Activated naive CD4-positive, alpha-beta T cell treated with anti-CD3 and anti-CD28 coated beads, Interleukin-2, amount 50 U/mL, for 24 hours (primary cell): ENCODE data around the gene GLCE.
"Not testable (repeated sequence)": the region's sequence is repeated elsewhere in the genome, so short reads cannot be mapped to it uniquely, and the experiment has no call there.

ENCODE experiments used
- H3K27ac Mint-ChIP-seq: one replicate; pipeline ENCODE4 v1.8.0; 2021; ENCODE audit warnings: mild to moderate bottlenecking, mixed read lengths
- H3K27me3 Mint-ChIP-seq: one replicate; pipeline ENCODE4 v1.8.0; 2021; ENCODE audit warnings: mixed read lengths
- H3K36me3 Mint-ChIP-seq: one replicate; pipeline ENCODE4 v1.8.0; 2021; ENCODE audit warnings: mixed read lengths
- H3K4me1 Mint-ChIP-seq: one replicate; pipeline ENCODE4 v1.8.0; 2021; ENCODE audit warnings: mixed read lengths
- H3K4me3 Mint-ChIP-seq: one replicate; pipeline ENCODE4 v1.8.0; 2021; ENCODE audit warnings: mild to moderate bottlenecking, mixed read lengths
- H3K9me3 Mint-ChIP-seq: one replicate; pipeline ENCODE4 v1.8.0; 2021; ENCODE audit warnings: mixed read lengths

The GLCE gene

DNA sequence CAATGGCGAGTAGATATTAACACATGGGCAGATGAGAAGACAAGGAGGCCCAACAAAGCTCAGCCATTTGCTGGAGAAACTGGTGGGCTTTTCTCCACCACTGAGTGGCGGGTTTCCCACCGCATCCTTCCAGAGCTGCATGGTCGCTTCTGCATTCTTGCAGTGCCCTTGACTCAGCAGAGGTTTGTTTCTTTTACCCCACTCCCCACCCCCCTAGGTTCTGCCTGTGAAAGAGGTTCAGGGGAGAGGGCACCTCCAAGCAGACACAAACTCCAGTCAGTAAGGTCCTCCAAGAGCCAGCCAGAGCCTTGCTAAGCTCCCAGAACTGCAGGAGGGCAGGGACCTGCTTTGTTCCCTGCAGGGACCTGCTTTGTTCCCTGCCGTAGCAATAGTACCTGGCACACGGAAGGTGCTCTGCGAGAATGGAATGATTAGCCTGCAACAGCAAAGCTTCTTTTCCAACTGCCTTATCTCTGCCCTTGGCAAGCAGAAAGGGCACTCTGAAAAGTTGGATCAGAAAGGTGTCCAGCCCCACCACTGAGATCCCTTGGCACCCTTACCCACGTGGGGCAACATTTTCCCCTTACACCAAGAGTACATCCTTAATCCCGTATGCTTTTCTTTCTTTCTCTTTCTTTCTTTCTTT, 139.6 kb downstream of the GLCE start:
- H3K36me3 Mint-ChIP-seq = no peaks in the 10 kb centered on the region
- no peaks in the 10 kb centered on the region for H3K9me3 Mint-ChIP-seq
- peaks cover 35% of the 10 kb centered on the region for H3K27me3 Mint-ChIP-seq
- H3K27ac Mint-ChIP-seq = no peak overlapping the region
- H3K4me1 Mint-ChIP-seq = peaks cover 3% of the 10 kb centered on the region
- H3K4me3 Mint-ChIP-seq = no peak overlapping the region

DNA sequence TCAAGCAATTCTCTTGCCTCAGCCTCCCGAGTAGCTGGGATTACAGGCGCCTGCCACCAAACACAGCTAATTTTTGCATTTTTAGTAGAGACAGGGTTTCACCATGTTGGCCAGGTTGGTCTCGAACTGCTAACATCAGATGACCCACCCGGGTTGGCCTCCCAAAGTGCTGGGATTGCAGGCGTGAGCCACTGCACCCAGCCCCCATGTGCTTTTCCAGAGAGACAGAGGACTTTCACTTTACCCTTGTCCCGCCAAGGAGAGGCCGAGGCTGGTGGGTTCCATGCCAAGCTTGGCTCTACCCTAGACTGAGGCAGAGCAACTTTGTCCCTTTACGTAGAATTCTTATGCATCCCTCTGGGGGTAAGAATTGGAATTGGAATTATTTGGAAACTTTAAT, 140.7 kb downstream of the GLCE start:
- H3K4me3 Mint-ChIP-seq, H3K9me3 Mint-ChIP-seq, H3K27ac Mint-ChIP-seq, H3K36me3 Mint-ChIP-seq, H3K4me1 Mint-ChIP-seq: not testable (repeated sequence)
- peaks cover 32% of the 10 kb centered on the region for H3K27me3 Mint-ChIP-seq

DNA sequence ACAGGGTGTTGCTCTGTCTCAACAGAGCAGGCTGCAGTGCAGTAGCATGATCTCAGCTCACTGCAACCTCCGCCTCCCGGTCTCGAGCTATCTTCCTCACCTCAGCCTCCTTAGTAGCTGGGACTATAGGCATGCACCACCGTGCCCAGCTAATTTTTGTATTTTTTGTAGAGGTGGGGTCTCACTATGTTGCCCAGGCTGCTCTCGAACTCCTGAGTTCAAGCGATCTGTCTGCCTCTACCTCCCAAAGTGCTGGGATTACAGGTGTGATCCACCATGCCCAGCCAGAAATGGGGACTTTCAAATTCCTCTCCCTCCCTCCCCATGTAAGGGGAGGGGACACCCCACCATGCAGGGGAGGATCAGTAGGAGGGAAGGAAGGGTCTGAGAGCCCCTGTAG, 141.7 kb downstream of the GLCE start:
- H3K27ac Mint-ChIP-seq, H3K4me1 Mint-ChIP-seq, H3K36me3 Mint-ChIP-seq, H3K4me3 Mint-ChIP-seq, H3K9me3 Mint-ChIP-seq: not testable (repeated sequence)
- peaks cover 29% of the 10 kb centered on the region for H3K27me3 Mint-ChIP-seq

DNA sequence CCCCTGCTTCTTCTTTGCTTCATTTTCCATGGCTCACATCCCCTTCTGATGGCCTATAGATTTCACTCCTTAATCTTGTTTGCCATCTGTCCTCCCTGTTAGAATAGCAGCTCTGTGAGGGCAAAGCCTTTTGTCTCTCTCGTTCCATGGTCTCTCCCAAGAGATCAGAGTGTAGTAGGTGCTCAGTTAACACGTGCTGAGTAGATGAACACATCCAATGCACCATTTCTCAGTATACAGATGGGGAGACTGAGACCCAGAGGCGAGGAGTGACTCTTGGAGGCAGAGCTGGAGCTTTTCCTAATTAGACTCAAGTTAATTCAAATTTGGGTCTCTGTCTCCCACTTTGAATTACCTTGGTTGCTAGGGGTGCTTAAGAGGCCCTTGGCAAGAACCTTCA, 142.5 kb downstream of the GLCE start:
- no peak overlapping the region for H3K4me3 Mint-ChIP-seq
- H3K36me3 Mint-ChIP-seq = no peaks in the 10 kb centered on the region
- H3K4me1 Mint-ChIP-seq = peaks cover 3% of the 10 kb centered on the region
- H3K9me3 Mint-ChIP-seq = no peaks in the 10 kb centered on the region
- H3K27me3 Mint-ChIP-seq = peaks cover 21% of the 10 kb centered on the region
- H3K27ac Mint-ChIP-seq = no peak overlapping the region

DNA sequence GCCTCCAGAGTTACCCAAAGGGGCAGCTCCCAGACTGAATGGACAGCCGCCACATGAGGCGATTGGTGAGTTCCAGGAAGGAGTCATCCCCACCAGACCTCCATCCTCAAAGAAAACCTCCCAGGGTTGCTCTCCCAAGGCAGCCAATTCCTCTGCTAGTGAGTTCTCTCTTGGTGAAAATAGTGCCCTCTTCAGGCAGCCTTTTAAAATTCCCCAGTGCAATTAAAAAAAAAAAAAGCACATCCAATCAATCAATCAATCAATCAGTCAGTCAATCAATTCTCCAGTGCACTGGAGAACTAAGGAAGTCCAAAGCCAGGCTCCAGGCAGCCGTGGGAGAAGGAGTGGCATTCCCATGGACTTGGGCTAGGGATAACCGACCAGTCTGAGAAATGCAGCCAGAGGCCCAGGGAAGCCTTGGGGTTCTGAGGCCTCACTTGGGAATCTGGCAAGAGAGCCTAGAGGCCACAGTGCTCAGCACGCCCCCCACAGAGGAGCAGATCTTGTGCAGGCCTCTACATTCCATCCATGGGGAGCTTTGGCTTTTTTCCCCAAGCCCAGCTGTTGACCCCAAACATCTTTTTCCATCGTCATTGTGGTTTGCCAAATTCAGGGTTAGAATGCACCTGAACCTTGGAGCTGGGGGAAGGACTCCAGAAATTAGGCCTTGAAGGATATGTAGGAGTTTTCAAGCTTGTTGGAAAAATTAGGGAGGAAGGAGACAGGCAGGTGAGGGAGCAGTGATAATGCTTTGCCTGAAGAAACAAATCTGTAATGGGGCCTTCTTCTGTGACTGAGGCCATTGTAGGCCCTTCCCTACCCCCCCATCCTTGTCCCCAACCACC, 143.1 kb downstream of the GLCE start:
- no peak overlapping the region for H3K27ac Mint-ChIP-seq
- H3K4me1 Mint-ChIP-seq = peaks cover 3% of the 10 kb centered on the region
- peaks cover 22% of the 10 kb centered on the region for H3K27me3 Mint-ChIP-seq
- no peaks in the 10 kb centered on the region for H3K9me3 Mint-ChIP-seq
- H3K36me3 Mint-ChIP-seq = no peaks in the 10 kb centered on the region
- H3K4me3 Mint-ChIP-seq = no peak overlapping the region

DNA sequence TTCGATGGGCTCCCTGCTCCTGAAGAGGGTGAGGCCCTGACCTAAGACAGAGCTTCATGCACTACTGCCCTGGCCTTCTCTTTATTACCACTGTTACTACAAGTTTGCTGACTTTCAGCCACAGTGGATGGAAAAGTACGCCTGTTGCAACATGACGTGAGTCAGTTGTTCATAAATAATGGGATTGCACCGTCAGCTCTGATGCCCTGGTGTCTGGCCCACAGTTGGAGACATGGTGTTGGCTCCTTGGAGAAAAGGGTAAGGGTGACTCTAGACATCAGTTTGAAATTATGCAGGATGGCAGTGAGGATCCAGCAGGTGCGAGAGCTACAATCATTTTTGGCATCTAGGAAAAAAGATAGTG, 143.7 kb downstream of the GLCE start:
- Mint-ChIP-seq H3K4me3 (no peak overlapping the region), H3K36me3 (no peaks in the 10 kb centered on the region), H3K27ac (no peak overlapping the region), H3K27me3 (peaks cover 23% of the 10 kb centered on the region), H3K9me3 (no peaks in the 10 kb centered on the region), H3K4me1 (peaks cover 3% of the 10 kb centered on the region)

DNA sequence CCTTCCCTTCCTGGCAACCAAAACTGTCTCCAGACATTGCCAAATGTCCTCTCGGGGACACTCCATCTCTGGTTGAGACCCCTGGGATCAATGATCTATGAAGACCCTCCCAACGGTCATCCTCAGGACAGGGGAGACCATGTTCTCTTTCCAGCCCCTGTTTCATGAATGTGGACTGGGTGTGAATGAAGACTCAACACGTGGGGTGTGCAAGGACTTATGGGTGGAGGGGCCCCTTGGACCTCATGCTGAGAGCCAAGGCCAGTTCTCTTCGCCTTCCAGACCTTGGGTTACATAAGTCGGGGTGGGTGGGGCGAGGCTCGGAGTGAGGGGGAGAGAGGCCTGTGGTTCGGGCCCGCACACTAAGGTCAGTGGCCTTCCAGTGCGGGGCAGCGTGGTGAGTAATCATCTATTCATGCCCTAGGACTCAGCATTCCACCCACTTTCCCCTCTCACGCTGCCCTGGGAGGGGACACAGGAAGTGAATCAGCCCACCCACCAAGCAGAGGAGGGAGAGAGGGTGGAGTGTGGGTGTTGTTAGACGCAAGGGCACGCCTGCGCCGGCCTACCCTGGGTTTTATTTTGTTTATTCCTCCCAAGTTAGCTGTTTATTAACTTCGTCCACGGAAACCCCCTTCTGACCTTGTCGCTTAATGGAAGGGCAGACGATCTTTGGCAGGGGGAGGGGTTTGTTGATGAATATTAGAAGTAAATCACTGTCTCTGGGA, 144.9 kb downstream of the GLCE start:
- peak overlapping the region; percentile 18 for H3K27ac Mint-ChIP-seq
- H3K4me3 Mint-ChIP-seq = no peak overlapping the region
- H3K36me3 Mint-ChIP-seq = no peaks in the 10 kb centered on the region
- peaks cover 20% of the 10 kb centered on the region for H3K27me3 Mint-ChIP-seq
- no peaks in the 10 kb centered on the region for H3K9me3 Mint-ChIP-seq
- no peaks in the 10 kb centered on the region for H3K4me1 Mint-ChIP-seq

DNA sequence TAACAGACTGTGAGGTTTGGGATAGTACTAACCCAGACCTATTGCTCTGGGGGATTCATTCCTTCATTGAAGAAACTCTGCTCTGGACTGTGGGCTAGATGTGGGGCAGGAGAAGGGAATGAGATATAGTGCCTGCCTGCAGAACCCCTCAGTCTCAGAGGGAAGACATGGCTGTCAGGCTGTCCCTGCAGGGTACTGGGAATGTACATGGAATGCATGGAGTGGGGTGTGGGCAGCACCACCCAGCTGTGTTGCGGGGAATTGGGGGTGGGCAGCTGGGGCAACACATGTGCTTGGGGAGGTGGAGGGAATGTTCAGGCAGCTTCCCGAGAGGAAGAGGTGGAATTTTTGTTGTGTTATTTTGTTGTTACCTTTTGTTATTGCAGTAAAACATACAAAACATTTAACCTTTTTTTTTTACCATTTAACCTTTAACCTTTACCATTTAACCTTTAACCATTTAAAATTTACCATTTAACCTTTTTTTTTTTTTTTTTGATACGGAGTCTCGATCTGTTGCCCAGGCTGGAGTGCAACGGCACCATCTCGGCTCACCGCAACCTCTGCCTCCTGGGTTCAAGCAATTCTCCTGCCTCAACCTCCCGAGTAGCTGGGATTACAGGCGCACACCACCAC, 145.6 kb downstream of the GLCE start:
- Mint-ChIP-seq H3K27ac (peak overlapping the region; percentile 18), H3K27me3 (peaks cover 20% of the 10 kb centered on the region), H3K36me3 (no peaks in the 10 kb centered on the region), H3K4me3 (no peak overlapping the region), H3K4me1 (no peaks in the 10 kb centered on the region), H3K9me3 (no peaks in the 10 kb centered on the region)

DNA sequence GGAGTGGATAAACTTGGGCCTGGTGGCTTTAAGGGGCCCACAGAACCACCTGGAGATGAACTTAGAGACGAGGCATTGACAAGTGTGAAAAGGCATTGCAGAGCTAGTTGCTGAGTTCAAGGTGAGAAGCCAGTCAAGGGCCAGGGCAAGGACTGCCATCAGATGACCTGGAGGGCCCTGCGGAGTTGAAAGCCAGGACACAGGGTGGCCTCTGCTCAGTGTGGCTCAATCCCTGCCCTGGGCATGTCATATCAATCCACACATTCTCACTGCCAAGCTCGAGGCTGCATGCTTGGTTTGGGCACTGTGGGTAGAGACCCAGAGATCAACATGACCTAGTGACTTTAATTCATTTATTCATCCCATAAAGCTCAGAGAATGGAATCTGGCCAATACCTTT, 147.5 kb downstream of the GLCE start:
- no peaks in the 10 kb centered on the region for H3K4me1 Mint-ChIP-seq
- no peaks in the 10 kb centered on the region for H3K36me3 Mint-ChIP-seq
- peaks cover 8% of the 10 kb centered on the region for H3K27me3 Mint-ChIP-seq
- H3K9me3 Mint-ChIP-seq = no peaks in the 10 kb centered on the region
- no peak overlapping the region for H3K4me3 Mint-ChIP-seq
- H3K27ac Mint-ChIP-seq = no peak overlapping the region

DNA sequence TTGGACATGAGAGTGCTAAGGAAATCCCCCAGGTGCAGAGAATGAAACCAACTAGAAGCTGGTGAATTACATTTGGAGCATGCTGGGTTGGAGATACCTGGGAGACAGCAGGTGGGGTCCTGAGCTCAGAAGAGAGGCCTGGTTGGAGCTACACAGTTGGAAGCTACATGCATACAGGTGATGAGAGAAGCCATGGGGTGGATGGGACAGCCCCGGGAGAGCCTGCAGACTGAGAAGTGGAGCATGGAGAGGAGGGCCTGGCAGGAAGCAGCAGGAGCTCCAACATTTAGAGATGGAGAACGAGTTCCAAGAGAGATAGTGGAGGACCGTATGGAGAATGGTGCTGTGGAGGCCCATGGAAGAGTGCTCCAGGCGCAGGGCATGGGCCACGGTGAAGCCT, 148.5 kb downstream of the GLCE start:
- Mint-ChIP-seq H3K9me3 (no peaks in the 10 kb centered on the region), H3K27ac (no peak overlapping the region), H3K4me1 (no peaks in the 10 kb centered on the region), H3K36me3 (no peaks in the 10 kb centered on the region), H3K27me3 (peaks cover 7% of the 10 kb centered on the region), H3K4me3 (no peak overlapping the region)

DNA sequence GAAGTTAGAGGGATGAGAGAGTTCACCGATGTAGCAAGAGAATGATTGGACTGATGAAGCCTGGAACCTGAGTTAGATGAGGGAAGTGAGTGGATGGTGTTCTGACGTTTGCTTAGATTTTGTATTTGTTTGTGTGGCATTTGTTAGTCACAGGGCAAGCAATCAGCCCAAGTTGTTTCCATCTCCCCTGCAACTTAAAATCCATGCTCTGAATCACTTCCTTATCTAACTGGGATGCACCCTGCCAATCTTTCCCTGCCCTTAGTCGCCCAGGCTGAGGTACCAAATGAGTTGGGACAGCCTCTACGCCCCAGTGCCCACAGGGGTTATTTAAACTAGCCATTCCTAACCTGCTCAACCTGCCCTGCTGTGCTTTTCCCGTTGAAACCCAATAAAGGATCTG, 150.9 kb downstream of the GLCE start:
- H3K4me1 Mint-ChIP-seq = no peaks in the 10 kb centered on the region
- H3K27ac Mint-ChIP-seq = no peak overlapping the region
- H3K4me3 Mint-ChIP-seq = no peak overlapping the region
- H3K27me3 Mint-ChIP-seq = peaks cover 6% of the 10 kb centered on the region
- no peaks in the 10 kb centered on the region for H3K36me3 Mint-ChIP-seq
- no peaks in the 10 kb centered on the region for H3K9me3 Mint-ChIP-seq

DNA sequence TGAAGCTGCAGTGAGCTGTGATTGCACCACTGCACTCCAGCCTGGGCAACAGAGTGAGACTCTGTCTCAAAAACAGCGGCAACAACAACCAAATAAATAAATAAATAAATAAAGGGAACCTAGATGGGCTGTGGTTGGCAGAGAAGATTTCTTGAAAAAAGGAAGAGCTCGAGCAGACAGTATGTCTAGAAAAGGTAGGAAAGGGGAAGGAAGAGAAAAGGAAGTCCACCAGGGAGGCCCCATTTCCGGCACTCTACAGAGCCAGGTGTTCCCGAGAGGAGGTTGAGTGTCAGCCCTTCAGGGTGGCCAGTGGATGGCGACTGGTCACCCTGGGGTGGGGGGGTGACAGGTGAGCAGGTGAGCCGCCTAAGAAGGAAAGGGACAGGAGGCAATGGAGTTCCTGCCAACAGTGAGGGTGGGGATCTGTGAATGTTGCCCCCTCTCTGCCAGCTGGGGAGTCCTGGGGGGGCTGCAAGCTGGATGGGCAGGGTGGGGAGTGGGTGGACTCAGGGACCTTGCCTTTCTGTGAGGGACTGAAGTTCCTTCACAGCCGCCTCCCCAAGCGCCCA, 153.1 kb downstream of the GLCE start:
- Mint-ChIP-seq H3K4me3 (no peak overlapping the region), H3K4me1 (no peaks in the 10 kb centered on the region), H3K36me3 (no peaks in the 10 kb centered on the region), H3K27me3 (peaks cover 6% of the 10 kb centered on the region), H3K27ac (no peak overlapping the region), H3K9me3 (no peaks in the 10 kb centered on the region)

DNA sequence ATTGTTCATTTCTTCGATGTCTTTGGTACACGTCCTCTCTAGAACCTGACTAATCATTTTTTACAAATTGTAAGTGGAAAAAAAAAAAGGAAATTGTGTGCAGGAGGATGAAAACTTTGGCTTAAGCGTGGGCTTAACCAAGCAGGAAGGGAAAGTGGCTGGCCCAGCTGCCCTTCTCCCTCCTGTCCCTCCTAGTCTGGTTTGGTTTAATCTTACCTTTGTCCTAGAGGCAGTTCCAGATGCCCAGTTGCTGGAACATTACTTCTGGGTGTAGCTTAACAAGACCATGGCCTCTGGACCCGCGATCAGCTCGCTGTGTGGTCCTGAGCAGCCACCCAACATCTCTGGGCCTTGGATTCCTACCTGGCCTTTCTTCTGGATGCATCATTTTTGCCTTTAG, 153.7 kb downstream of the GLCE start:
- H3K9me3 Mint-ChIP-seq = no peaks in the 10 kb centered on the region
- no peak overlapping the region for H3K27ac Mint-ChIP-seq
- H3K36me3 Mint-ChIP-seq = no peaks in the 10 kb centered on the region
- peaks cover 4% of the 10 kb centered on the region for H3K27me3 Mint-ChIP-seq
- H3K4me1 Mint-ChIP-seq = no peaks in the 10 kb centered on the region
- no peak overlapping the region for H3K4me3 Mint-ChIP-seq

DNA sequence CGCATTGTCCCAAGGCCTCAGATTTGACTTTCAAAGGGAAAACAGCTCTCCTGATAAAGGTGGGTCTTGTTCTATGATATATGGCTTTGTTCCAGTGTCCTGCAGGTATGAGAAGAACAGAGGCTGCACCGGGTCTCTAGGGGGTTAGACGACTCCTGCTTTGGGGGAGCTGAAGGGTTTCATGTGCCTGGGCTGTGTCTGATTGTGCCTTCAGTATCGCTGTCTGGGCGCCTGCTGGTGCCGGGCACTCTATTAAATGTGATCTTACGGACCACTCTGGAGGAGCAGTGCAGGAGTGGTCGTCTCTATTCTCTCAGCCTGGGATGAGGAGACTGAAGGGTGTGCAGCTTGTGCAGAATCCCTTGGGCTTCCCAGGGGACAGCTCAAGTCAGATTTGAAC, 154.3 kb downstream of the GLCE start:
- Mint-ChIP-seq H3K4me3 (no peak overlapping the region), H3K9me3 (no peaks in the 10 kb centered on the region), H3K27me3 (peaks cover 4% of the 10 kb centered on the region), H3K36me3 (no peaks in the 10 kb centered on the region), H3K4me1 (no peaks in the 10 kb centered on the region), H3K27ac (no peak overlapping the region)

DNA sequence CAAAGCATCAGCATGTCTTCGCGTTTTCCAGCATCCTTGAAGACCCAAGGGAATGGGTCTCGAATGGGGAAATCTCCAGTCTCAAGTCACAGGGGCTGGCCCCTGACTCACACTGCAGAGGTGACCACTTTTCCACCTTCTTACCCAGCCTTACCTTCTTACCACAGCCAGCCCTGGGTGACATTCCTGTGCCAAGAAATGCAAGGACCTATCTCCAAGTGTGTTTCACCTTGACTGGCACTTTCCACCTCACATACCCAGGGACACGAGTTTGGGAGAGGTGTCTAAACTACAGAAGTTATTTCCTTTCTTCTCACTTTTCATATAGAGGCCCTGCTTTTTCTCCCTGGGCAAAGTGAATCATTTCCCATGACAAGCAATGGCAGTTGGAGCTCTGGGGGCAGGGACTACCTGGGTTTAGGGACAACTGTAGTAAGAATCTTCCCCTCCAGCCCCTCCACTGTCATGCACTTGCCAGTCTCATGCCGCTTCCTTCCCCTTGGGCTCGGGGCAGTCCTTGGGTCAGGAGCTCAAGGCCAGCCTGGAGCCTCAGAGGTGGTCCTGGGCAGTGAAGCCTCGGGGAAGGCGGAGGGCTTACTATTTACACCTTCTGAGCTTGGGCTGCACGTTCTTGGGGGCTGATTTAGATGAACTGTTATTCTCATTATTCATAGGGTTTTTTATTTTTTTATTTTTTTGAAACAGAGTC, 155.1 kb downstream of the GLCE start:
- H3K4me1 Mint-ChIP-seq = no peaks in the 10 kb centered on the region
- H3K36me3 Mint-ChIP-seq = no peaks in the 10 kb centered on the region
- no peak overlapping the region for H3K27ac Mint-ChIP-seq
- H3K27me3 Mint-ChIP-seq = peaks cover 4% of the 10 kb centered on the region
- H3K9me3 Mint-ChIP-seq = no peaks in the 10 kb centered on the region
- H3K4me3 Mint-ChIP-seq = no peak overlapping the region
